Endodermal cell (in vitro differentiated cells): ENCODE data around the gene INSL3. TPM values are rescaled to one million over a fixed set of nuclear protein-coding genes. Genes with fewer than 3 reads are reported as not detected.
"Not testable (repeated sequence)": the region's sequence is repeated elsewhere in the genome, so short reads cannot be mapped to it uniquely, and the experiment has no call there.

Experiments
- DNase-seq: peaks from one replicate; pipeline ENCODE4 v3.0.0-alpha.2; 2017
- H3K27ac ChIP-seq: 2 replicates; pipeline ENCODE4 v1.5.1; 2013; ENCODE audit warnings: mild to moderate bottlenecking, low read depth, low read length, moderate library complexity
- H3K27me3 ChIP-seq: 2 replicates; pipeline ENCODE4 v1.6.1; 2013; ENCODE audit warnings: mild to moderate bottlenecking, low read length, moderate library complexity; ENCODE audit not compliant: insufficient read depth, control insufficient read depth, poor library complexity, severe bottlenecking
- H3K36me3 ChIP-seq: 2 replicates; pipeline ENCODE4 v1.7.0; 2013; ENCODE audit warnings: mild to moderate bottlenecking, low read length, moderate library complexity; ENCODE audit not compliant: control insufficient read depth, insufficient read depth
- H3K4me1 ChIP-seq: one replicate; pipeline ENCODE4 v1.7.0; 2013; ENCODE audit warnings: low read length; ENCODE audit not compliant: control insufficient read depth, insufficient read depth
- H3K4me3 ChIP-seq: 2 replicates; pipeline ENCODE4 v1.5.1; 2013; ENCODE audit warnings: mild to moderate bottlenecking, low read length, moderate library complexity
- H3K9ac ChIP-seq: 2 replicates; pipeline ENCODE4 v1.6.1; 2013; ENCODE audit warnings: mild to moderate bottlenecking, low read length, moderate library complexity; ENCODE audit not compliant: poor library complexity, severe bottlenecking; ENCODE audit errors: extremely low read depth
- H3K9me3 ChIP-seq: 2 replicates; pipeline ENCODE4 v1.6.1; 2013; ENCODE audit warnings: mild to moderate bottlenecking, low read length, moderate library complexity; ENCODE audit not compliant: control insufficient read depth
- H3K27ac Mint-ChIP-seq: 2 replicates; pipeline ENCODE4 v1.8.0; 2020; ENCODE audit warnings: mixed read lengths
- H3K27me3 Mint-ChIP-seq: 2 replicates; pipeline ENCODE4 v1.8.0; 2021; ENCODE audit warnings: mild to moderate bottlenecking, mixed read lengths; ENCODE audit not compliant: insufficient read depth
- H3K36me3 Mint-ChIP-seq: 2 replicates; pipeline ENCODE4 v1.8.0; 2020; ENCODE audit warnings: low read depth, mixed read lengths
- H3K4me1 Mint-ChIP-seq: 2 replicates; pipeline ENCODE4 v1.8.0; 2020; ENCODE audit warnings: mixed read lengths
- H3K4me3 Mint-ChIP-seq: 2 replicates; pipeline ENCODE4 v1.8.0; 2020; ENCODE audit warnings: mild to moderate bottlenecking, moderate library complexity, mixed read lengths
- H3K9me3 Mint-ChIP-seq: 2 replicates; pipeline ENCODE4 v1.8.0; 2020; ENCODE audit warnings: mild to moderate bottlenecking, mixed read lengths
- WGBS, 2 experiments: methylation state at CpG; one replicate each; pipeline versions ENCODE4 v1.1.5 to v1.1.7; 2013; ENCODE audit warnings: missing lambda C conversion rate in 2 of 2, mixed read lengths in 1 of 2; ENCODE audit not compliant: insufficient coverage in 1 of 2, insufficient read length in 1 of 2; 5-methylcytosine and 5-hydroxymethylcytosine counted together
- total RNA-seq, 2 donors: library from RNA; stranded (reverse); fragmentation: NEBNext Ultra II Directional in 1 of 2; extraction: Animal tissue kit (Norgen Biotek cat#: 25700) in 1 of 2; gene quantifications; 2 replicates in 1 of 2; 3 replicates in 1 of 2; pipeline ENCODE4 v1.2.1, GENCODE V29; 2021
- TF ChIP-seq, protein P1 (sequence below): fragments of 200-600 bp; sonication (generic); conservative IDR thresholded peaks from 2 replicates; pipeline ENCODE4 v1.5.0; 2021; ENCODE audit warnings: antibody characterized with exemption, mild to moderate bottlenecking

Gene INSL3
- total RNA-seq, 2 donors from 2014 or later = 0.80 TPM; not detected in 1

DNA sequence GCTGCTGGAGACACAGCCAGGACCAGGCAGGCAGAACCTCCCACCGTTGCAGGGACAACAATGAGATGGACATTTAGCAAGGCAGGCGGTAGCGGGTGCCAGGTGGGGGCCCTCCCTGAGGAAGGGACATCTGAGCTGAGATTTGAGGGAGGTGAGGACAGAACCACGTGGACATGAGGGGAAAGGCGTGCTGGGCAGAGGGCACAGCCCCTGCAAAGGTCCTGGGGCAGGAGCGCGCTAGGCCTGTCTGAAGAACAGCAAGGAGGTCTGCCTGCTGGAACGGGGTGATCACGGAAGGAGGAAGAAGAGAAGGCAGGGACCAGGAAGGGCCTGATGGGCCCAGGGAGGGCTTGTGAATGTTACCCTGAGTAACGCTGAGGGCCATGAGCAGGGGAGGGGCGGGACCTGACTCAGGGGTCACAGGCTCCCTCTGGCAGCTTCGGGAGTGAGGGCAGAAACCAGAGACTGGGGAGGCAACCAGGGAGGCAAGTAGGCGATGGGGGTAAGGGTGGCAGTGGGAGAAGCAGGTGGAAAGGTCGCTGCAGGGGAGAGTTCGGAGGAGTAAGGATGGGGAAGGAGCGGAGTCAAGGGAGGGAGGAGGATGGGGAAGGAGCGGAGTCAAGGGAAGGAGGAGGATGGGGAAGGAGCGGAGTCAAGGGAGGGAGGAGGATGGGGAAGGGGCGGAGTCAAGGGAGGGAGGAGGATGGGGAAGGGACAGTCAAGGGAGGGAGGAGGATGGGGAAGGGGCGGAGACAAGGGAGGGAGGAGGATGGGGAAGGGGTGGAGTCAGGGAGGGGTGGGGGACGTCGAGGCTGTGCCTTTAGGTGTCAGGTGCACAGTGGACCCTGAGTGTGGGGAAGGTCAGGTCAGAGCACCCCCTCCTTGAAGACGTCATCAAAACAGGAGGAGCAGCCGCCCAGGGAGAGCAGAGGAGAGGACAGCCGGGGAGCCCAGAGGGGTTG is 42.1 kb downstream of the INSL3 start:
- no peak overlapping the region for H3K9ac ChIP-seq
- peaks cover 3% of the 10 kb centered on the region for H3K27me3 Mint-ChIP-seq
- no peaks in the 10 kb centered on the region for H3K4me1 ChIP-seq
- H3K27me3 ChIP-seq = no peaks in the 10 kb centered on the region
- peak overlapping the region; percentile 62 for H3K4me3 ChIP-seq
- peaks cover 3% of the 10 kb centered on the region for H3K36me3 Mint-ChIP-seq
- no peaks in the 10 kb centered on the region for H3K36me3 ChIP-seq
- H3K27ac Mint-ChIP-seq = no peak overlapping the region
- H3K27ac ChIP-seq = no peak overlapping the region
- DNase-seq = peak; percentile 92
- H3K4me3 Mint-ChIP-seq = peak overlapping the region; percentile 52
- no peaks in the 10 kb centered on the region for H3K9me3 Mint-ChIP-seq
- peaks cover 2% of the 10 kb centered on the region for H3K4me1 Mint-ChIP-seq
- 29 to 30% methylated on average over 17 to 25 of the region's 25 CpGs for WGBS, 2 experiments
- H3K9me3 ChIP-seq = no peaks in the 10 kb centered on the region
- TF ChIP-seq, protein P1, sequence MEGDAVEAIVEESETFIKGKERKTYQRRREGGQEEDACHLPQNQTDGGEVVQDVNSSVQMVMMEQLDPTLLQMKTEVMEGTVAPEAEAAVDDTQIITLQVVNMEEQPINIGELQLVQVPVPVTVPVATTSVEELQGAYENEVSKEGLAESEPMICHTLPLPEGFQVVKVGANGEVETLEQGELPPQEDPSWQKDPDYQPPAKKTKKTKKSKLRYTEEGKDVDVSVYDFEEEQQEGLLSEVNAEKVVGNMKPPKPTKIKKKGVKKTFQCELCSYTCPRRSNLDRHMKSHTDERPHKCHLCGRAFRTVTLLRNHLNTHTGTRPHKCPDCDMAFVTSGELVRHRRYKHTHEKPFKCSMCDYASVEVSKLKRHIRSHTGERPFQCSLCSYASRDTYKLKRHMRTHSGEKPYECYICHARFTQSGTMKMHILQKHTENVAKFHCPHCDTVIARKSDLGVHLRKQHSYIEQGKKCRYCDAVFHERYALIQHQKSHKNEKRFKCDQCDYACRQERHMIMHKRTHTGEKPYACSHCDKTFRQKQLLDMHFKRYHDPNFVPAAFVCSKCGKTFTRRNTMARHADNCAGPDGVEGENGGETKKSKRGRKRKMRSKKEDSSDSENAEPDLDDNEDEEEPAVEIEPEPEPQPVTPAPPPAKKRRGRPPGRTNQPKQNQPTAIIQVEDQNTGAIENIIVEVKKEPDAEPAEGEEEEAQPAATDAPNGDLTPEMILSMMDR = no peak

DNA sequence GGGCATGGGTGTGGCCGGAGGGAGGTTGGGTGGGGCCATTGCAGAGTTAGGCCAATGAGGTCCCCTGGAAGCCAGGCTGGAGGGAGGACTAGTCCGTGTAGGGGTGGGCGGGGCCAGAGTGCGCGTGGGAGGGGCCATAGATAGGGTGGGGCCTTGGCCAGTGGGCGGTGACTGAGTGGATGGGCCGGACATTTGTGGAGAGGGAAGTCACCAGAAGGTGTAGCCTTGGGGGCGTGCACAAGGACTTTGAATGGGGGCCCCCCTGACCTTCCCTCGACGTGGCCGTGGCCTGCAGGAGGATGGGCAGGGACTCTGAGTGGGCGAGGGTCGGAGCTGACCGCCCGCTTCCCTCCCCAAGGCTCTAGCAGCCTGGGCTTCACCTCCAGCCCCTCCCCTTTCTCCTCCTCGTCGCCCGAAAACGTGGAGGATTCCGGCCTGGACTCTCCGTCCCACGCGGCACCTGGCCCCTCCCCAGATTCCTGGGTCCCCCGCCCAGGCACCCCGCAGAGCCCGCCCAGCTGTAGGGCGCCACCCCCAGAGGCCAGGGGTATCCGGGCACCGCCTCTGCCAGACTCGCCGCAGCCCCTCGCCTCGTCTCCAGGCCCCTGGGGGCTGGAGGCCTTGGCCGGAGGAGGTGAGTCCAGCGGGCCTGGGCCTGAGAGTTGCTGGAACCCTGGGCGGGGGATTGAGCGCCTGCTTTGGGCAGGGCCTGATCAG is 42.9 kb downstream of the INSL3 start:
- H3K4me3 Mint-ChIP-seq = peak overlapping the region; percentile 52
- Histone ChIP-seq H3K27me3 (no peaks in the 10 kb centered on the region), H3K4me3 (peak overlapping the region; percentile 62), H3K9me3 (no peaks in the 10 kb centered on the region), H3K9ac (no peak overlapping the region), H3K36me3 (no peaks in the 10 kb centered on the region), H3K4me1 (no peaks in the 10 kb centered on the region), H3K27ac (no peak overlapping the region)
- TF ChIP-seq, protein P1 = no peak
- peaks cover 4% of the 10 kb centered on the region for H3K27me3 Mint-ChIP-seq
- no peaks in the 10 kb centered on the region for H3K9me3 Mint-ChIP-seq
- H3K36me3 Mint-ChIP-seq = peaks cover 3% of the 10 kb centered on the region
- no peak overlapping the region for H3K27ac Mint-ChIP-seq
- H3K4me1 Mint-ChIP-seq = no peaks in the 10 kb centered on the region
- 12 to 14% methylated on average over 15 to 36 of the region's 37 CpGs for WGBS, 2 experiments
- DNase-seq = peak; percentile 99

DNA sequence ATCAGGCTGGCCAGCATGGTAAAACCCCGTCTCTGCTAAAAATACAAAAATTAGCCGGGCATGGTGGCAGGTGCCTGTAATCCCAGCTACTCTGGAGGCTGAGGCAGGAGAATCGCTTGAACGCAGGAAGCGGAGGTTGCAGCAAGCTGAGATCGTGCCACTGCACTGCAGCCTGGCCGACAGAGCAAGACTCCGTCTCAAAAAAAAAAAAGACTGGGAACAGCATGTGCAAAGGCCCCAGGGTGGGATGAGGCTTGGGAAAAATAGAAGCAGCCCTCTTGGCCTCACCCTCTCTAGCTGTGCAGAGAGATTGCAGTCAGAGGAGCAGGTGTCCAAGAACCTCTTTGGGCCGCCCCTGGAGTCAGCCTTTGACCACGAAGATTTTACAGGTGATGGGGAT is 43.5 kb downstream of the INSL3 start:
- peak overlapping the region; percentile 52 for H3K4me3 Mint-ChIP-seq
- 84 to 89% methylated on average over 9 to 10 of the region's 10 CpGs for WGBS, 2 experiments
- H3K36me3 ChIP-seq = not testable (repeated sequence)

More for the DNA sequence above, 43.5 kb downstream of the INSL3 start:
- not testable (repeated sequence) for H3K36me3 Mint-ChIP-seq, DNase-seq, H3K4me1 Mint-ChIP-seq, H3K4me1 ChIP-seq, H3K27ac Mint-ChIP-seq, H3K27ac ChIP-seq, H3K9ac ChIP-seq, H3K4me3 ChIP-seq, H3K9me3 ChIP-seq, H3K27me3 Mint-ChIP-seq, H3K27me3 ChIP-seq, H3K9me3 Mint-ChIP-seq
